IMR-90 (cell line): ENCODE results near the gene CCDC30. TPM values are rescaled to one million over a fixed set of nuclear protein-coding genes. Genes with fewer than 3 reads are reported as not detected.

Experiments used
- ATAC-seq: fragments of 200-7000 bp; cut with Tn5 transposase; 2 replicates; pipeline ENCODE4 v1.9.1; 2020; ENCODE audit warnings: low read depth, mild to moderate bottlenecking, moderate library complexity
- BruUV-seq: library from RNA; stranded (reverse); fragments of 400-500 nt; replicated peaks from 2 replicates; lab custom pipeline; 2021; lab: Mats Ljungman, UMichigan
- CTCF ChIA-PET: fragments of 300-600 bp; formaldehyde crosslinking; extraction: SDS; loops from one replicate; lab custom pipeline; 2021; ENCODE audit warnings: antibody characterized with exemption; lab: Yijun Ruan, JAX
- POLR2A ChIA-PET: fragments of 300-600 bp; sonication (Branson Sonifier 250); formaldehyde crosslinking; loops from one replicate; lab custom pipeline; 2022; ENCODE audit warnings: antibody characterized with exemption; ENCODE audit not compliant: unreplicated experiment; lab: Charles Lee
- DNase-seq: peaks from one replicate; pipeline ENCODE4 v3.0.0; 2013
- H2AFZ ChIP-seq: replicated peaks from 2 replicates; pipeline ENCODE3; 2013; ENCODE audit warnings: low read length, mild to moderate bottlenecking; ENCODE audit not compliant: poor library complexity
- H2AK5ac ChIP-seq: 2 replicates; pipeline ENCODE4 v1.6.1; 2013; ENCODE audit warnings: low read depth, low read length, inconsistent platforms
- H2AK9ac ChIP-seq: replicated peaks from 2 replicates; pipeline ENCODE3; 2013; ENCODE audit warnings: mild to moderate bottlenecking, low read depth, low read length, moderate library complexity; ENCODE audit not compliant: poor library complexity
- H2BK120ac ChIP-seq: 2 replicates; pipeline ENCODE4 v1.6.1; 2013; ENCODE audit warnings: low read depth, low read length, inconsistent platforms
- H2BK15ac ChIP-seq: 3 replicates; pipeline ENCODE4 v1.6.1; 2013; ENCODE audit warnings: low read depth, low read length, inconsistent platforms
- H2BK20ac ChIP-seq: 2 replicates; pipeline ENCODE4 v1.6.1; 2013; ENCODE audit warnings: low read depth, mild to moderate bottlenecking, inconsistent platforms, low read length, moderate library complexity
- H2BK5ac ChIP-seq: 2 replicates; pipeline ENCODE4 v1.6.1; 2013; ENCODE audit warnings: mild to moderate bottlenecking, low read depth, low read length, inconsistent platforms; ENCODE audit not compliant: poor library complexity, severe bottlenecking
- H3K14ac ChIP-seq: replicated peaks from 2 replicates; pipeline ENCODE4 v1.6.1; 2013; ENCODE audit warnings: low read depth, low read length, inconsistent platforms
- H3K18ac ChIP-seq: 2 replicates; pipeline ENCODE4 v1.6.1; 2013; ENCODE audit warnings: low read depth, low read length, control low read depth
- H3K23ac ChIP-seq: 2 replicates; pipeline ENCODE4 v1.6.1; 2013; ENCODE audit warnings: low read depth, low read length, inconsistent platforms
- H3K27ac ChIP-seq: 2 replicates; pipeline ENCODE4 v1.5.1; 2013; ENCODE audit warnings: mild to moderate bottlenecking, control low read depth, low read length; ENCODE audit not compliant: insufficient read depth
- H3K27me3 ChIP-seq: 2 replicates; pipeline ENCODE4 v1.6.1; 2013; ENCODE audit warnings: low read length; ENCODE audit not compliant: control insufficient read depth, insufficient read depth
- H3K36me3 ChIP-seq: 2 replicates; pipeline ENCODE4 v1.6.1; 2013; ENCODE audit warnings: low read length, mixed read lengths; ENCODE audit not compliant: control insufficient read depth, insufficient read depth
- H3K4ac ChIP-seq: 2 replicates; pipeline ENCODE4 v1.6.1; 2013; ENCODE audit warnings: low read depth, low read length, inconsistent platforms
- H3K4me1 ChIP-seq: 2 replicates; pipeline ENCODE4 v1.6.1; 2013; ENCODE audit warnings: low read length, mixed read lengths; ENCODE audit not compliant: control insufficient read depth, insufficient read depth
- H3K4me2 ChIP-seq: 2 replicates; pipeline ENCODE4 v1.6.1; 2013; ENCODE audit warnings: low read depth, mild to moderate bottlenecking, control low read depth, low read length, moderate library complexity
- H3K4me3 ChIP-seq: 2 replicates; pipeline ENCODE4 v1.5.1; 2013; ENCODE audit warnings: low read depth, mild to moderate bottlenecking, control low read depth, low read length, moderate library complexity; ENCODE audit not compliant: insufficient read depth
- H3K56ac ChIP-seq: 2 replicates; pipeline ENCODE4 v1.6.1; 2013; ENCODE audit warnings: low read length, inconsistent platforms; ENCODE audit not compliant: insufficient read depth; ENCODE audit errors: extremely low read depth
- H3K79me1 ChIP-seq, 2 experiments: 2 replicates each; pipeline ENCODE4 v1.6.1; 2013; ENCODE audit warnings: low read length in 2 of 2, inconsistent platforms in 1 of 2, low read depth in 1 of 2
- H3K9ac ChIP-seq: 2 replicates; pipeline ENCODE4 v1.6.1; 2013; ENCODE audit warnings: low read depth, low read length, control low read depth
- H3K9me1 ChIP-seq: 2 replicates; pipeline ENCODE4 v1.6.1; 2013; ENCODE audit warnings: low read length, inconsistent platforms; ENCODE audit not compliant: insufficient read depth
- H3K9me3 ChIP-seq: 2 replicates; pipeline ENCODE4 v1.6.1; 2013; ENCODE audit warnings: low read length; ENCODE audit not compliant: control insufficient read depth, insufficient read depth
- H4K20me1 ChIP-seq: 2 replicates; pipeline ENCODE4 v1.6.1; 2013; ENCODE audit warnings: low read length, inconsistent platforms; ENCODE audit not compliant: insufficient read depth
- H4K5ac ChIP-seq: 2 replicates; pipeline ENCODE4 v1.6.1; 2013; ENCODE audit warnings: mild to moderate bottlenecking, low read depth, low read length, control low read depth
- H4K8ac ChIP-seq, 2 experiments: 2 replicates each; pipeline ENCODE4 v1.6.1; 2013; ENCODE audit warnings: low read depth in 2 of 2, low read length in 2 of 2, control low read depth in 1 of 2, inconsistent platforms in 1 of 2
- H4K91ac ChIP-seq: 2 replicates; pipeline ENCODE4 v1.6.1; 2013; ENCODE audit warnings: low read depth, low read length, inconsistent platforms; ENCODE audit not compliant: insufficient read depth
- BHLHE40 ChIP-seq: fragments of 150-350 bp; IDR thresholded peaks from 2 replicates; pipeline ENCODE4 v1.6.1; 2016; ENCODE audit warnings: mild to moderate bottlenecking, low read depth, low read length
- CEBPB ChIP-seq: IDR thresholded peaks from 2 replicates; pipeline ENCODE4 v1.6.1; 2012; ENCODE audit warnings: low read depth, low read length, improper control_type of control experiment
- ELK1 ChIP-seq: fragments of 150-350 bp; IDR thresholded peaks from 2 replicates; pipeline ENCODE4 v1.6.1; 2016; ENCODE audit warnings: low read depth, mild to moderate bottlenecking, low read length, moderate library complexity, borderline replicate concordance
- FOS ChIP-seq: fragments of 150-350 bp; IDR thresholded peaks from 2 replicates; pipeline ENCODE4 v1.6.1; 2016; ENCODE audit warnings: low read depth, low read length
- MAZ ChIP-seq: IDR thresholded peaks from 2 replicates; pipeline ENCODE4 v1.6.1; 2012; ENCODE audit warnings: low read depth, mild to moderate bottlenecking, low read length, improper control_type of control experiment, moderate library complexity, borderline replicate concordance
- MXI1 ChIP-seq: IDR thresholded peaks from 2 replicates; pipeline ENCODE4 v1.6.1; 2012; ENCODE audit warnings: low read depth, mild to moderate bottlenecking, low read length, moderate library complexity, borderline replicate concordance
- SMC3 ChIP-seq: fragments of 150-350 bp; IDR thresholded peaks from 2 replicates; pipeline ENCODE4 v1.6.1; 2016; ENCODE audit warnings: low read depth, mild to moderate bottlenecking, antibody characterized with exemption, low read length, moderate library complexity
- WGBS, 2 experiments: methylation state at CpG; one replicate each; pipeline versions ENCODE4 v1.1.5 to v1.1.7; 2013; ENCODE audit warnings: missing lambda C conversion rate in 2 of 2; ENCODE audit not compliant: insufficient read length in 1 of 2; ENCODE audit errors: extremely low coverage in 2 of 2; 5-methylcytosine and 5-hydroxymethylcytosine counted together
- dilution Hi-C: fragments of 300-500 bp; cut with HindIII; formaldehyde crosslinking; loops from one replicate; pipeline ENCODE4 v1.14.3; 2018; ENCODE audit warnings: low sequenced_read_pairs; ENCODE audit not compliant: unreplicated experiment
- in situ Hi-C: fragments of 300-500 bp; cut with MboI; formaldehyde crosslinking; loops from 3 replicates; pipeline ENCODE4 v1.14.3; 2019; ENCODE audit warnings: low sequenced_read_pairs, inconsistent platforms, mixed read lengths
- intact Hi-C: fragments of 100-400 bp; cut with micrococcal nuclease; formaldehyde crosslinking; loops from 2 replicates; pipeline ENCODE4 v1.10.0; 2022
- polyA plus RNA-seq, 3 experiments: library from polyadenylated mRNA; depleted of rRNA; stranded (reverse); fragments of >200 nt; gene quantifications; 2 replicates each; pipeline ENCODE4 v1.2.3, GENCODE V29; 2012; ENCODE audit warnings: low replicate concordance in 1 of 3
- total RNA-seq: library from RNA; depleted of rRNA; stranded (reverse); fragments of >200 nt; gene quantifications from 2 replicates; pipeline ENCODE4 v1.2.3, GENCODE V29; 2012
- TF ChIP-seq, protein P1 (sequence below): conservative IDR thresholded peaks from 2 replicates; pipeline ENCODE4 v1.5.1; 2012; ENCODE audit warnings: mild to moderate bottlenecking, low read depth, low read length, improper control_type of control experiment
- TF ChIP-seq, protein P2 (sequence below): fragments of 150-350 bp; IDR thresholded peaks from 2 replicates; pipeline ENCODE4 v1.6.1; 2017; ENCODE audit warnings: mild to moderate bottlenecking, antibody characterized with exemption, low read length, low read depth

The CCDC30 gene
- total and polyA plus RNA-seq, 2 of the 4 experiments (the other 2 are of a cell fraction), result 0.14 to 0.18 TPM

DNA sequence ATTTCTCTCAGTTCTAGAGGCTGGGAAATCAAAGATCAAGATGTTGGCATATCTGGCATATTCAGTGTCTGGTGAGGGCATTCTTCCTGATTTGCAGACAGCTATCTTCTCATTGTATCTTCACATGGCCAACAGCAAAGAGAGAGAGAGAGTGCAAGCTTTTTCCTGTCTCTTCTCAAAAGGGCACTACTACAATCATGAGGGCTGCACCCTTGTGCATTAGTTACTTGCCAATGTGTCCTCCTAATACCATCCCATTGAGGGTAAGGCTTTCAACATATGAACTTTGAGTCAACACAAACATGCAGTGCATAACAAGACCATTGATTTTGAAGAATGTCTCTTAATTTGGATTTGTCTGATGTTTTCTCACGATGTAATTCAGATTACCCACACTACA, 78.0 kb downstream of the CCDC30 start (continued):
- TF ChIP-seq ELK1, result no peak
- TF ChIP-seq MAZ, result no peak

GRCh38 chr1:42551180-42551579, 88.1 kb downstream of the CCDC30 start:
- no peak overlapping the region for H3K9ac ChIP-seq
- no peaks in the 10 kb centered on the region for H3K36me3 ChIP-seq
- ChIA-PET POLR2A (no interaction called here), CTCF (no interaction called here)
- H3K4me3 ChIP-seq, result no peak overlapping the region
- dilution Hi-C loops (no loop called here), intact Hi-C loops (no loop called here), in situ Hi-C loops (no loop called here)
- TF ChIP-seq, protein P1, sequence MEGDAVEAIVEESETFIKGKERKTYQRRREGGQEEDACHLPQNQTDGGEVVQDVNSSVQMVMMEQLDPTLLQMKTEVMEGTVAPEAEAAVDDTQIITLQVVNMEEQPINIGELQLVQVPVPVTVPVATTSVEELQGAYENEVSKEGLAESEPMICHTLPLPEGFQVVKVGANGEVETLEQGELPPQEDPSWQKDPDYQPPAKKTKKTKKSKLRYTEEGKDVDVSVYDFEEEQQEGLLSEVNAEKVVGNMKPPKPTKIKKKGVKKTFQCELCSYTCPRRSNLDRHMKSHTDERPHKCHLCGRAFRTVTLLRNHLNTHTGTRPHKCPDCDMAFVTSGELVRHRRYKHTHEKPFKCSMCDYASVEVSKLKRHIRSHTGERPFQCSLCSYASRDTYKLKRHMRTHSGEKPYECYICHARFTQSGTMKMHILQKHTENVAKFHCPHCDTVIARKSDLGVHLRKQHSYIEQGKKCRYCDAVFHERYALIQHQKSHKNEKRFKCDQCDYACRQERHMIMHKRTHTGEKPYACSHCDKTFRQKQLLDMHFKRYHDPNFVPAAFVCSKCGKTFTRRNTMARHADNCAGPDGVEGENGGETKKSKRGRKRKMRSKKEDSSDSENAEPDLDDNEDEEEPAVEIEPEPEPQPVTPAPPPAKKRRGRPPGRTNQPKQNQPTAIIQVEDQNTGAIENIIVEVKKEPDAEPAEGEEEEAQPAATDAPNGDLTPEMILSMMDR, result no peak
- TF ChIP-seq SMC3 (no peak), BHLHE40 (no peak), CEBPB (no peak), FOS (no peak), MXI1 (no peak), MAZ (no peak), ELK1 (no peak)
- TF ChIP-seq, protein P2, sequence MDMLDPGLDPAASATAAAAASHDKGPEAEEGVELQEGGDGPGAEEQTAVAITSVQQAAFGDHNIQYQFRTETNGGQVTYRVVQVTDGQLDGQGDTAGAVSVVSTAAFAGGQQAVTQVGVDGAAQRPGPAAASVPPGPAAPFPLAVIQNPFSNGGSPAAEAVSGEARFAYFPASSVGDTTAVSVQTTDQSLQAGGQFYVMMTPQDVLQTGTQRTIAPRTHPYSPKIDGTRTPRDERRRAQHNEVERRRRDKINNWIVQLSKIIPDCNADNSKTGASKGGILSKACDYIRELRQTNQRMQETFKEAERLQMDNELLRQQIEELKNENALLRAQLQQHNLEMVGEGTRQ, result no peak
- H4K91ac ChIP-seq, result no peak overlapping the region
- no peaks in the 10 kb centered on the region for H3K9me1 ChIP-seq
- H3K14ac ChIP-seq, result no peak overlapping the region
- H3K9me3 ChIP-seq, result no peaks in the 10 kb centered on the region
- no peaks in the 10 kb centered on the region for H3K79me1 ChIP-seq
- H2BK120ac ChIP-seq, result no peak overlapping the region
- no TSS peak for BruUV-seq
- no peak overlapping the region for H3K4me2 ChIP-seq
- H4K20me1 ChIP-seq, result no peaks in the 10 kb centered on the region
- H2BK15ac ChIP-seq, result no peak overlapping the region
- H3K27me3 ChIP-seq, result no peaks in the 10 kb centered on the region
- no peak overlapping the region for H2BK20ac ChIP-seq
- H3K27ac ChIP-seq, result no peak overlapping the region
- DNase-seq (no peak), ATAC-seq (no peak)
- WGBS, 2 experiments, result 100% methylated on average over 1 of the region's 3 CpGs; no CpG with 5 or more reads in 1 of the 2 experiments
- H2AFZ ChIP-seq, result no peak overlapping the region
- no peak overlapping the region for H3K56ac ChIP-seq
- H4K8ac ChIP-seq, result no peak overlapping the region
- H3K23ac ChIP-seq, result no peak overlapping the region
- H2BK5ac ChIP-seq, result no peak overlapping the region
- no peak overlapping the region for H3K4ac ChIP-seq
- H4K5ac ChIP-seq, result no peak overlapping the region
- H3K4me1 ChIP-seq, result no peaks in the 10 kb centered on the region
- H2AK9ac ChIP-seq, result no peak overlapping the region
- no peak overlapping the region for H3K18ac ChIP-seq
- H2AK5ac ChIP-seq, result no peak overlapping the region
